H1 (cell line): ENCODE measurements around the gene HSPA12A. TPM values are rescaled to one million over a fixed set of nuclear protein-coding genes. Genes with fewer than 3 reads are reported as not detected.

ENCODE experiments used
- CTCF ChIA-PET: fragments of 300-600 bp; sonication (Branson Sonifier 250); formaldehyde crosslinking; loops from one replicate; lab custom pipeline; 2021; ENCODE audit not compliant: partially characterized antibody; lab: Charles Lee
- POLR2A ChIA-PET: fragments of 300-600 bp; sonication (Branson Sonifier 250); formaldehyde crosslinking; loops from one replicate; lab custom pipeline; 2021; ENCODE audit warnings: inconsistent platforms; ENCODE audit not compliant: partially characterized antibody; lab: Charles Lee
- DNase-seq, 2 experiments: peaks; one replicate each; pipeline versions ENCODE4 v3.0.0 to v3.0.0-alpha.2; 2010 to 2022; ENCODE audit warnings: low spot score in 2 of 2, low read depth in 1 of 2, mixed read lengths in 1 of 2
- FAIRE-seq: peaks from 2 replicates; lab custom pipeline; 2011; peaks lifted over from hg19 to GRCh38; lab: Jason Lieb, UNC
- H2AFZ ChIP-seq: 2 replicates; pipeline ENCODE4 v1.8.1; 2012; ENCODE audit warnings: low read length, inconsistent platforms
- H2AK5ac ChIP-seq: 2 replicates; pipeline ENCODE4 v1.6.1; 2013; ENCODE audit warnings: low read depth, low read length
- H2BK120ac ChIP-seq: replicated peaks from 2 replicates; pipeline ENCODE3; 2013; ENCODE audit warnings: low read depth, low read length, inconsistent platforms
- H2BK12ac ChIP-seq: 2 replicates; pipeline ENCODE4 v1.6.1; 2013; ENCODE audit warnings: low read depth, low read length
- H2BK15ac ChIP-seq: 2 replicates; pipeline ENCODE4 v1.6.1; 2013; ENCODE audit warnings: low read length
- H2BK20ac ChIP-seq: 2 replicates; pipeline ENCODE4 v1.6.1; 2013; ENCODE audit warnings: low read length
- H2BK5ac ChIP-seq: 2 replicates; pipeline ENCODE4 v1.6.1; 2013; ENCODE audit warnings: low read depth, low read length
- H3K14ac ChIP-seq: 2 replicates; pipeline ENCODE4 v1.6.1; 2013; ENCODE audit warnings: inconsistent platforms; ENCODE audit not compliant: insufficient read length
- H3K18ac ChIP-seq: 2 replicates; pipeline ENCODE4 v1.6.1; 2013; ENCODE audit warnings: low read length; ENCODE audit errors: extremely low read depth
- H3K23ac ChIP-seq: 2 replicates; pipeline ENCODE4 v1.6.1; 2013; ENCODE audit warnings: inconsistent platforms; ENCODE audit not compliant: insufficient read length
- H3K23me2 ChIP-seq: 2 replicates; pipeline ENCODE4 v1.6.1; 2013; ENCODE audit warnings: low read depth, low read length
- H3K27ac ChIP-seq: 2 replicates; pipeline ENCODE4 v1.6.1; 2011; ENCODE audit warnings: low read depth, low read length, inconsistent platforms
- H3K27me3 ChIP-seq, 4 experiments: replicated peaks in 1 of 4; 1 replicate in 1 of 4; 2 replicates in 3 of 4; pipeline versions ENCODE4 v1.6.1 to v1.8.1; 2011 to 2013; ENCODE audit warnings: low read length in 3 of 4, mild to moderate bottlenecking in 3 of 4, inconsistent platforms in 2 of 4, mixed read lengths in 2 of 4, moderate library complexity in 1 of 4; ENCODE audit not compliant: control insufficient read depth in 3 of 4, insufficient read depth in 3 of 4; ENCODE audit errors: extremely low read depth in 1 of 4
- H3K36me3 ChIP-seq, 4 experiments: 2 replicates each; pipeline versions ENCODE4 v1.6.1 to v1.8.1; 2011 to 2013; ENCODE audit warnings: mild to moderate bottlenecking in 4 of 4, low read length in 3 of 4, moderate library complexity in 2 of 4, control low read depth in 1 of 4, inconsistent platforms in 1 of 4; ENCODE audit not compliant: insufficient read depth in 4 of 4, control insufficient read depth in 2 of 4
- H3K4ac ChIP-seq: replicated peaks from 2 replicates; pipeline ENCODE3; 2013; ENCODE audit warnings: low read length, low read depth, mixed read lengths, inconsistent platforms; ENCODE audit not compliant: insufficient read length
- H3K4me1 ChIP-seq, 4 experiments: replicated peaks in 1 of 4; 1 replicate in 1 of 4; 2 replicates in 3 of 4; pipeline versions ENCODE4 v1.6.1 to v1.8.1; 2011 to 2013; ENCODE audit warnings: low read length in 3 of 4, inconsistent platforms in 2 of 4, mixed read lengths in 1 of 4; ENCODE audit not compliant: insufficient read depth in 4 of 4, control insufficient read depth in 3 of 4
- H3K4me2 ChIP-seq, 2 experiments: 2 replicates each; pipeline versions ENCODE4 v1.6.1 to v1.8.1; 2011 to 2013; ENCODE audit warnings: low read depth in 2 of 2, low read length in 2 of 2, control low read depth in 1 of 2, inconsistent platforms in 1 of 2, mild to moderate bottlenecking in 1 of 2; ENCODE audit not compliant: insufficient read depth in 1 of 2
- H3K4me3 ChIP-seq, 4 experiments: fragments of 200-600, 300-600 bp in 1 of 4; sonication (generic), shearing (Covaris generic), sonication (Bioruptor Twin) in 1 of 4; 2 replicates each; pipeline versions ENCODE4 v1.5.1 to v1.8.1; 2011 to 2016; ENCODE audit warnings: low read length in 4 of 4, low read depth in 3 of 4, control low read depth in 2 of 4, inconsistent platforms in 2 of 4, mild to moderate bottlenecking in 2 of 4, mixed read lengths in 1 of 4, moderate library complexity in 1 of 4; ENCODE audit not compliant: insufficient read depth in 2 of 4; ENCODE audit errors: extremely low read depth in 1 of 4
- H3K56ac ChIP-seq: replicated peaks from 2 replicates; pipeline ENCODE3; 2013; ENCODE audit warnings: low read depth, mild to moderate bottlenecking, mixed read lengths, low read length, inconsistent platforms; ENCODE audit not compliant: insufficient read length
- H3K79me1 ChIP-seq: 2 replicates; pipeline ENCODE4 v1.6.1; 2013; ENCODE audit warnings: low read depth, low read length, control low read depth
- H3K79me2 ChIP-seq, 2 experiments: 2 replicates each; pipeline versions ENCODE4 v1.6.1 to v1.8.1; 2012 to 2013; ENCODE audit warnings: low read length in 2 of 2, mild to moderate bottlenecking in 2 of 2, inconsistent platforms in 1 of 2; ENCODE audit not compliant: insufficient read depth in 2 of 2, control insufficient read depth in 1 of 2
- H3K9ac ChIP-seq, 4 experiments: replicated peaks in 1 of 4; 1 replicate in 1 of 4; 2 replicates in 3 of 4; pipeline versions ENCODE4 v1.6.1 to v1.8.1; 2011 to 2013; ENCODE audit warnings: low read depth in 3 of 4, low read length in 3 of 4, control low read depth in 2 of 4, mild to moderate bottlenecking in 2 of 4, moderate library complexity in 2 of 4, inconsistent platforms in 1 of 4; ENCODE audit errors: extremely low read depth in 1 of 4
- H3K9me3 ChIP-seq, 2 experiments: 2 replicates each; pipeline versions ENCODE4 v1.6.1 to v1.8.1; 2012 to 2013; ENCODE audit warnings: mild to moderate bottlenecking in 2 of 2, moderate library complexity in 2 of 2, control low read depth in 1 of 2, inconsistent platforms in 1 of 2, low read depth in 1 of 2, low read length in 1 of 2, mixed read lengths in 1 of 2; ENCODE audit not compliant: insufficient read depth in 2 of 2
- H4K20me1 ChIP-seq, 2 experiments: replicated peaks in 1 of 2; 2 replicates each; pipeline versions ENCODE3 to v1.8.1; 2011 to 2013; ENCODE audit warnings: inconsistent platforms in 2 of 2, low read length in 2 of 2, mild to moderate bottlenecking in 1 of 2; ENCODE audit not compliant: insufficient read depth in 2 of 2, control insufficient read depth in 1 of 2
- H4K5ac ChIP-seq: 2 replicates; pipeline ENCODE4 v1.6.1; 2013; ENCODE audit warnings: low read length, low read depth, mixed read lengths, inconsistent platforms; ENCODE audit not compliant: insufficient read length
- H4K8ac ChIP-seq: 2 replicates; pipeline ENCODE4 v1.8.0; 2013; ENCODE audit warnings: mild to moderate bottlenecking, moderate library complexity, low read length, inconsistent platforms; ENCODE audit not compliant: insufficient read depth; ENCODE audit errors: extremely low read depth
- H4K91ac ChIP-seq: replicated peaks from 2 replicates; pipeline ENCODE3; 2013; ENCODE audit warnings: low read length, mixed read lengths, inconsistent platforms; ENCODE audit not compliant: insufficient read length
- ASH2L ChIP-seq: fragments of 200-600, 300-600 bp; sonication (generic); IDR thresholded peaks from one replicate; pipeline ENCODE4 v1.7.1; 2017; ENCODE audit warnings: low read length
- BCL11A ChIP-seq, 2 experiments: IDR thresholded peaks; one replicate each; pipeline ENCODE4 v1.6.1; 2011; ENCODE audit warnings: low read depth in 2 of 2, low read length in 2 of 2, mild to moderate bottlenecking in 2 of 2
- CEBPB ChIP-seq: IDR thresholded peaks from 2 replicates; pipeline ENCODE4 v1.6.1; 2012; ENCODE audit warnings: low read depth, low read length
- CHD1 ChIP-seq: IDR thresholded peaks from 2 replicates; pipeline ENCODE4 v1.6.1; 2012; ENCODE audit warnings: low read depth, low read length, improper control_type of control experiment
- FOSL1 ChIP-seq: IDR thresholded peaks from 2 replicates; pipeline ENCODE4 v1.6.1; 2011; ENCODE audit warnings: mild to moderate bottlenecking, low read depth, low read length, moderate library complexity; ENCODE audit not compliant: insufficient read depth
- GABPA ChIP-seq: IDR thresholded peaks from 2 replicates; pipeline ENCODE4 v1.6.1; 2011; ENCODE audit warnings: mild to moderate bottlenecking, low read length, moderate library complexity, borderline replicate concordance; ENCODE audit not compliant: insufficient read depth
- HDAC6 ChIP-seq: IDR thresholded peaks from one replicate; pipeline ENCODE4 v1.7.1; 2012; ENCODE audit warnings: low read depth, mild to moderate bottlenecking, inconsistent platforms, low read length, moderate library complexity
- KDM5A ChIP-seq: fragments of 200-600 bp; IDR thresholded peaks from 2 replicates; pipeline ENCODE4 v1.7.1; 2012; ENCODE audit warnings: mild to moderate bottlenecking, low read length, inconsistent platforms, mixed read lengths
- POLR2A ChIP-seq, 2 experiments: IDR thresholded peaks; 1 replicate in 1 of 2; 2 replicates in 1 of 2; pipeline ENCODE4 v1.6.1; 2011; ENCODE audit warnings: low read depth in 2 of 2, low read length in 2 of 2, mild to moderate bottlenecking in 2 of 2; ENCODE audit errors: control extremely low read depth in 1 of 2
- POLR2AphosphoS5 ChIP-seq: IDR thresholded peaks from 2 replicates; pipeline ENCODE4 v1.6.1; 2011; ENCODE audit warnings: low read depth, low read length
- RNF2 ChIP-seq: fragments of 200-900, 300-1000 bp; sonication (generic); IDR thresholded peaks from 2 replicates; pipeline ENCODE4 v1.7.1; 2016; ENCODE audit warnings: borderline replicate concordance, low read depth, mild to moderate bottlenecking, antibody characterized with exemption, low read length; ENCODE audit not compliant: poor library complexity, severe bottlenecking; ENCODE audit errors: missing control alignments
- WGBS, 2 experiments: shearing (Covaris generic) in 1 of 2; methylation state at CpG; one replicate each; pipeline versions ENCODE4 v1.1.6 to v1.1.7; 2013 to 2015; ENCODE audit warnings: low lambda C conversion rate in 2 of 2, mixed read lengths in 2 of 2, inconsistent platforms in 1 of 2, low coverage in 1 of 2, missing lambda C conversion rate in 1 of 2; ENCODE audit not compliant: insufficient replicate concordance in 2 of 2, insufficient coverage in 1 of 2, insufficient read length in 1 of 2; ENCODE audit errors: extremely low coverage in 1 of 2, missing lambda C conversion rate in 1 of 2; 5-methylcytosine and 5-hydroxymethylcytosine counted together
- polyA plus RNA-seq, 7 experiments: library from polyadenylated mRNA; depleted of rRNA in 3 of 7; stranded (reverse) in 5 of 7; unstranded in 2 of 7; fragments of >200 nt in 5 of 7; fragments of 200-250 nt in 2 of 7; gene quantifications; 1 replicate in 5 of 7; 2 replicates in 1 of 7; 4 replicates in 1 of 7; pipeline versions ENCODE4 v1.2.1 to v1.2.3, GENCODE V29; 2011 to 2013; ENCODE audit warnings: missing spikeins in 2 of 7, mixed read lengths in 2 of 7
- total RNA-seq: library from RNA; stranded (reverse); fragmentation: NEBNext Ultra II Directional; extraction: Animal tissue kit (Norgen Biotek cat#: 25700); gene quantifications from 2 replicates; pipeline ENCODE4 v1.2.1, GENCODE V29; 2021

The HSPA12A gene
- total and polyA plus RNA-seq, 2 of the 8 experiments (the other 6 are each of a cell fraction or from before 2014, with no cell fraction given), result 3.1 to 6.9 TPM

- no peaks in the 10 kb centered on the region for H3K79me1 ChIP-seq
These were observed 5.0 kb upstream of the HSPA12A start for GRCh38 chr10:116747325-116747724.

More at GRCh38 chr10:116747325-116747724, 5.0 kb upstream of the HSPA12A start:
- no peak overlapping the region for H3K4ac ChIP-seq
- H2BK20ac ChIP-seq, result no peak overlapping the region
- peaks cover 1 to 24% (median 17%) of the 10 kb centered on the region in 4 experiments for H3K27me3 ChIP-seq
- no peak overlapping the region for H3K4me2 ChIP-seq
- no peak overlapping the region for H4K91ac ChIP-seq
- H3K23me2 ChIP-seq, result peaks cover 6% of the 10 kb centered on the region; the same call in 1 of the 2 replicates
- H3K56ac ChIP-seq, result no peak overlapping the region
- no peak overlapping the region for H3K4me3 ChIP-seq
- ChIA-PET CTCF (interaction anchor here (1.0 to 2.7 kb wide), 5 partner anchors 10 to 41 kb away, joined by 3 to 15 read pairs (median 7); no protein-coding TSS in a partner anchor), POLR2A (no interaction called here)
- H3K14ac ChIP-seq, result no peak overlapping the region
- FAIRE-seq (no peak), DNase-seq (no peak)
- H2BK15ac ChIP-seq, result no peak overlapping the region
- H3K79me2 ChIP-seq, result no peaks in the 10 kb centered on the region
- no peak overlapping the region for H3K27ac ChIP-seq
- H3K9ac ChIP-seq, result no peak overlapping the region
- no peak overlapping the region for H4K5ac ChIP-seq
- H2AFZ ChIP-seq, result no peak overlapping the region
- H3K4me1 ChIP-seq, result peaks cover 0 to 6% (median 0%) of the 10 kb centered on the region in 4 experiments; a peak in 3 of 7 replicates
- no peak overlapping the region for H2BK120ac ChIP-seq
- H2BK5ac ChIP-seq, result no peak overlapping the region
- peaks cover 0 to 3% of the 10 kb centered on the region in 2 experiments for H4K20me1 ChIP-seq
- TF ChIP-seq GABPA (no peak), POLR2AphosphoS5 (no peak), HDAC6 (no peak), CEBPB (no peak), CHD1 (no peak), FOSL1 (no peak), ASH2L (no peak), KDM5A (no peak), RNF2 (no peak), POLR2A (IDR thresholded peaks at IDR 0.05; ENCODE audit: control extremely low read depth in 1 of 2, low read depth in 2 of 2, low read length in 2 of 2) (no peak), BCL11A (IDR thresholded peaks at IDR 0.05; ENCODE audit: low read depth in 2 of 2, low read length in 2 of 2) (no peak)
- no peak overlapping the region for H4K8ac ChIP-seq
- WGBS, 2 experiments, result 71% methylated on average over 7 of the region's 7 CpGs; no CpG with 5 or more reads in 1 of the 2 experiments
- no peaks in the 10 kb centered on the region for H3K36me3 ChIP-seq
- H3K23ac ChIP-seq, result no peak overlapping the region
- H2AK5ac ChIP-seq, result no peak overlapping the region
- no peak overlapping the region for H2BK12ac ChIP-seq
- no peaks in the 10 kb centered on the region for H3K9me3 ChIP-seq
- no peak overlapping the region for H3K18ac ChIP-seq
